ENCODE measurements around the gene SIX5.
"Not testable (repeated sequence)": the region's sequence is repeated elsewhere in the genome, so short reads cannot be mapped to it uniquely, and the experiment has no call there.

SIX5 gene

GRCh38 chr19:45753548-45753947 is 15.5 kb downstream of the SIX5 start:
- DNase-seq = no peak

DNA sequence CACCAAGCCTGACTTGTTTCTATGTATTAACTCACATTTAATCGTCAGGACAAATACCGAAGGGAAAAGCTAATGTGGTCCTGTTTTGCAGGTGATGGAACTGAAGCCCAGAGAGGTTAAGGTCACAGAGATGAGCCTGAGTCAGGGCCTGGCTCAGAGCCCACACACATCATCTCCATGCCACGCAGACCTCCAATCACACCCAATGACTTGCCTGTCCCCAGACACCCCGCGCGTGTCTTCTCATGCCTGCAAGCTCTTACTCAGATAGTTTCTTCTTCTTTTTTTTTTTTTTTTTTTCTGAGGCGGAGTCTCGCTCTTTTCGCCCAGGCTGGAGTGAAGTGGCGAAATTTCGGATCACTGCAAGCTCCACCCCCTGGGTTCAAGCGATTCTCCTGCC is 16.4 kb downstream of the SIX5 start:
- no peak for DNase-seq

- not testable (repeated sequence) for DNase-seq
Measured at GRCh38 chr19:45751483-45751882, 17.6 kb downstream of the SIX5 start.

DNA sequence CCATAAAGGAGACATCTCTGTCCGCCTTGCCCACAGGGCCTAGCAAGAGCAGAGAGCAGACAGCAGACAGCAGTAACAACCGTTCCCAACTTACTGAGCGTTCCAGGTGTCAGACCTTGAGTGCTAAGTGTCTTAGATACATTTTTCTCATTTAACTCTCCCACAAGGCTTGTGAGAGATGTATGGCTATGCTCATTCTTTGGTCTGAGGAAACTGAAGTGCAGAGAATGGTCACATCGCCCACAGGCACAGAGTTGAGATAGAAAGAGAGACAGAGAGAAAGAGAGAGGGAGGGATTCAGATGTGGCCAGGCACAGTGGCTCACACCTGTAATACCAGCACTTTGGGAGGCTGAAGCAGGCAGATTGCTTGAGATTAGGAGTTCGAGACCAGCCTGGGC is 21.5 kb downstream of the SIX5 start:
- DNase-seq = no peak

GRCh38 chr19:45746866-45747265 is 22.2 kb downstream of the SIX5 start:
- DNase-seq = no peak

GRCh38 chr19:45745606-45746005 is 23.4 kb downstream of the SIX5 start:
- DNase-seq = no peak

DNA sequence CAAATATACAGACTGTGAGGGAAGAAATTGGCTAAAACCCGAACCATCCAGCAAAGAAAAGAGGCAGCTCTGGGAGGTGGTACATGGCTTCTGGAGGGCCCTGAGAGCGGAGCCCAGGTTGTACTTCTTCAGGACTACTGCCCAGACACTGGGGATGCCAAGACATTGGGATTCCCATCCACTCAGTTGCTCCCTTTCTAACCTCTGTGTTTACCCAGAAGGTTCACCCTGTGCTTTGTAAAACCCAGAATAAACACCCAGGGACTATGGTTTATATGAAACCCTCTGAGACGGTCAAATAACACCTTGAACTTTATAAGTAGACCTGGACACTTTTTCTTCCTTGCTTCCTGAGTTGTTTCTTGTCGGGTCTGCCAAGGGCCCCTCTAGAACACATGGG is 26.1 kb downstream of the SIX5 start:
- no peak for DNase-seq

DNA sequence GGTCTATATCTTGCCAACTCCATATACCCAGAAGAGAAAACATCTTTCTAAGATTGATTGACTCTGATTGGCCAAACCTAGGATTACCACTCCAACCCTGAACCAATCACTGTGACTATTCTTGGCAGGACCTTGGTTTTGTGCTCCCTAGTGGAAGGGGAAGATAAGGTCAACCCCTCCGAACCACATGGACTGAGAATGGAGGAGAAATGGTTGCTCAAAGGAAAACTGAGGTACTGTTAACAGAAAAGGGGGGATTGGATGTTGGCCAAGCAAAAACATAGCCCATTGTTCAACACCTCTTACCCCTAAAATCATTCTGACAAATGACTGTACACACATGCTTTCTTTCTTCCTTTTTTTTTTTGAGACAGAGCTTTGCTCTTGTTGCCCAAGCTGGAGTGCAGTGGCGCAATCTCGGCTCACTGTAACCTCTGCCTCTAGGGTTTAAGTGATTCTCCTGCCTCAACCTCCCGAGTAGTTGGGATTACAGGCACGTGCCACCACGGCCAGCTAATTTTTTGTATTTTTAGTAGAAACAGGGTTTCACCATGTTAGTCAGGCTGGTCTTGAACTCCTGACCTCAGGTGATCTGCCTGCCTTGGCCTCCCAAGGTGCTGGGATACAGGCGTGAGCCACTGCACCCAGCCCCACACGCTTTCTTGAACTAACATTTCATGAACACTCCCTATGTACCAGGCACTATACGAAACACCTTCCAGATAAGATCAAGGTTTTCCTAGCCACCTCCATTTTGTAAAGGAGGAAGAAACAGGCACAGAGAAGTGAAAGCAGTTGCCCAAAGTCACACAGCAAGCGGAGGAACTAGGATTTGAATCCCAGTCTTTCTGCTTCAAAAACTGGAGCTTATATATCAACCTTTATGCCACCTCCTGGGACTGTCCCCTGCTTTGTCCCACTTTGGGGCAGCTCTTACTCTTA is 29.3 kb downstream of the SIX5 start:
- DNase-seq = no peak

GRCh38 chr19:45733160-45733810 is 35.8 kb downstream of the SIX5 start, which contains the start of gene MEIOSIN:
Gene MEIOSIN (plus strand): TSS chr19:45733439. CDS start chr19:45735377, 1,938 bp downstream.
- DNase-seq = no peak

DNA sequence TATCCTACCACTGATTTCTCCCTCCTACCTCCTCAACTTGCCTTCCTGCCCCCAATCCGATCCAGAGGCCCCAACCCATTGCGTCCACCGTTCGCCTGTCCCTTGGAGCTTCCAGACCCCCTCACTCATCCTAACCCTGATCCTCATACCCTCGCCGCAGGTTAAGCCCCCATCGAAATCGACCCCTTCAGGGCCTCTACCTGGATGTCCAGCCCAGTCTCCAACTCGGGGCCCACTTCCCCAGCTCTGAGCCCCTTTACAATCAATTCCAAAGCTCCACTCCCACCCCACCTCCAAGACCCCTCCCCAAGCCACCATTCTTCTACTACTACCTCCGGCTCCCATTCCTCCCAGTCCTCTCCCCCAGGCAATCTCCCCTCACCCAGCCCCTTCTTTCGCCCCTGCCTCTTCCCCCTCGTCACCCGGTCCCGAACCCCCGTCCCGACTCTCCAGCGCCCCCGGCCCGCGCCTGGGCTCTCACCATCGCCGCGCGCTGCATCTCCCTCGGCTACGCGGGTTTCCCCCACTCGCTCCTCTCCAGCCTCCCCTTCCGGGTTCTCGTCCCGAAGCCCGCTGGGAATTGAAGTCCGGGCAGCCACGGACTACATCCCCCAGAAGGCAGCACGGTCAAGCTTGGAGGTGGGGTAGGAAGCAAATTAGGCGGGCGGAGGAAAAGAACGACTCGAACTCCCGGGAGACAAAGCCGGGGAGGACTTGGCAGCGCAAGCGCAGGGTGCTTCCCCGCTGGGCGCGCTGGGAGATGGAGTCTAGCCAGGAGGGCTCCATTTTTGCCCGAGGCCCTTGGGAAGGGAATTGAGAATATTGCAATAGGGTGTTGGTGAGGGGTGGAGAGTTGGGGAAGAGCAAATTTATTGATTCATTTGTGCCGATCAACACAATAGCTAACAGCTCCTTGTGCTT is 38.4 kb downstream of the SIX5 start, which contains the start of gene FBXO46:
Gene FBXO46, minus strand, starts transcription at position 529 of the 921 bp plus-strand sequence. CDS start 17,401 bp downstream, outside the sequence.
- peak; percentile 99 for DNase-seq

GRCh38 chr19:45729800-45730290 is 39.2 kb downstream of the SIX5 start:
- no peak for DNase-seq

DNA sequence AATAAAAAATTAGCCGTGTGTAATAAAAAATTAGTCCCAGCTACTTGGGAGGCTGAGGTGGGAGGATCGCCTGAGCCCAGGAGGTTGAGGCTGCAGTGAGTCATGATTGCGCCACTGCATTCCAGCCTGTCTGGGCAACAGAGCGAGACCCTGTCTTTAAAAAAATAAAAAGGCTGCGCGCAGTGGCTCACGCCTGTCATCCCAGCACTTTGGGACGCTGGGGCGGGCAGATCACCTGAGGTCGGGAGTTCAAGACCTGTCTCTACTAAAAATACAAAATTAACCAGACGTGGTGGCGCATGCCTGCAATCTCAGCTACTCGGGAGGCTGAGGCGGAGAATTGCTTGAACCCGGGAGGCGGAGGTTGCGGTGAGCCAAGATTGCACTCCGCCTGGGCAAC is 40.4 kb downstream of the SIX5 start:
- not testable (repeated sequence) for DNase-seq

- DNase-seq = not testable (repeated sequence)
Measured at GRCh38 chr19:45720065-45720464, 49.0 kb downstream of the SIX5 start.

DNA sequence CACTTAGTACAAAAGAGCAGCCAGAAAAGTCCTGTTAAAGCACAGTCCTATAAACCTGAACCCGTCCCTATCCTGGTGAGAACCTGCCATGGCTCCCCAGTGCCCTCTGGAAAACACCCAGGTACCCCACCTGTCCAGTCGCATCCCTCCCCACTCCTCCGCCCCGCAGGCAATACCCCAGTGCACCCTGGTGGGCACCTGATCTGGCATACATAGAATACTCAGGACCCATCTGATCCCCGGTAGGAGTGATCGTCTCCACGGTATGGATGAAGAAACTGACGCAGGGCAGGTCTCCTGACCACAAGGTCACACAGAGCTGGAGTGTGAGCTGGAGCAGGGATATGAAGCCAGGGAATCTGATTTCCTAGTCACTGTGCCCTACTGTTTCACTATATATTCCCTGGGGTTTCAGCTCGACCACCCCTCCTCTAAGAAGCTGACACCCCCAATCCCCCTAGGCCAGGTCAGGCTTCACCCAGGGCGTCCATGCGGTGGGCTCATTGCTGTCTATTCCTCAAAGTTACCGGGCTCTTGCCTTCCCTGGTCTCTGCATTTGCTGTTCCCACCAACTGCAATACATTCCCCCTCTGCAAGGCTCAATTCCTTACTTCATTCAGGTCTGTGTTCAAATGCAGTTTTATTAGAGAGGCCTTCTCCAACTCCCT is 50.9 kb downstream of the SIX5 start:
- no peak for DNase-seq

- DNase-seq = peak; percentile 99
Measured at GRCh38 chr19:45717131-45717982, 51.7 kb downstream of the SIX5 start.

GRCh38 chr19:45716359-45717130 is 52.5 kb downstream of the SIX5 start:
- peak; percentile 13 for DNase-seq

- DNase-seq = no peak
Measured at GRCh38 chr19:45715139-45715538, 53.9 kb downstream of the SIX5 start.

Measured in fibroblast of skin of abdomen (primary cell).